Right lobe of liver (tissue), 6 donors: ENCODE results near the gene SCMH1. TPM values are rescaled to one million over a fixed set of nuclear protein-coding genes. Genes with fewer than 3 reads are reported as not detected.

Experiments used
- ATAC-seq, 4 donors: fragments of 200-7000 bp; cut with Tn5 transposase; one replicate each; pipeline ENCODE4 v1.9.1; 2020; ENCODE audit warnings: mild to moderate bottlenecking in 4 of 4, moderate library complexity in 4 of 4
- DNase-seq, 3 donors: peaks; one replicate each; pipeline ENCODE4 v3.0.0-alpha.2; 2020
- H3K27ac ChIP-seq, 3 donors: fragments of 200-600 bp; one replicate each; pipeline ENCODE4 v1.8.0; 2022
- H3K27me3 ChIP-seq, 2 donors: fragments of 200-600 bp; one replicate each; pipeline ENCODE4 v1.8.0; 2022
- H3K36me3 ChIP-seq, 4 donors: fragments of 200-600 bp; sonication (generic) in 1 of 4; one replicate each; pipeline versions ENCODE4 v1.5.1 to v1.8.0; 2017 to 2022; ENCODE audit warnings: control low read depth in 1 of 4
- H3K4me1 ChIP-seq, 4 donors: fragments of 200-600 bp; sonication (generic) in 1 of 4; one replicate each; pipeline versions ENCODE4 v1.5.1 to v1.8.0; 2017 to 2022; ENCODE audit warnings: control low read depth in 1 of 4
- H3K4me3 ChIP-seq, 3 donors: fragments of 200-600 bp; one replicate each; pipeline ENCODE4 v1.8.0; 2022
- H3K9me3 ChIP-seq, 4 donors: fragments of 200-600 bp; sonication (generic) in 1 of 4; one replicate each; pipeline versions ENCODE4 v1.5.1 to v1.8.0; 2017 to 2022; ENCODE audit warnings: control low read depth in 1 of 4
- CTCF ChIP-seq, 4 donors: fragments of 200-600 bp in 3 of 4; fragments of 450-650 bp in 1 of 4; IDR thresholded peaks; one replicate each; pipeline versions ENCODE4 v1.5.1 to v1.8.0; 2016 to 2022; ENCODE audit warnings: antibody characterized with exemption in 4 of 4, mild to moderate bottlenecking in 2 of 4
- POLR2A ChIP-seq: fragments of 450-650 bp; IDR thresholded peaks from one replicate; pipeline ENCODE4 v1.6.1; 2017; ENCODE audit warnings: antibody characterized with exemption, mild to moderate bottlenecking
- WGBS: methylation state at CpG from one replicate; pipeline ENCODE4 v1.1.6; 2018; ENCODE audit warnings: low coverage, low lambda C conversion rate; ENCODE audit not compliant: insufficient coverage; ENCODE audit errors: missing lambda C conversion rate; 5-methylcytosine and 5-hydroxymethylcytosine counted together
- intact Hi-C, 2 donors: fragments of 100-400 bp; cut with DNase I; formaldehyde crosslinking; loops; one replicate each; pipeline versions ENCODE4 v1.11.2 to v1.14.1; 2022
- total RNA-seq, 6 experiments: library from RNA; depleted of rRNA in 2 of 6; stranded (reverse); fragments of >200 nt in 2 of 6; fragmentation: NEBNext Ultra II Directional in 3 of 6; extraction: Animal tissue kit (Norgen Biotek cat#: 25700) in 3 of 6; gene quantifications; one replicate each; pipeline versions ENCODE4 v1.1.0 to v1.2.4, GENCODE V29; 2016 to 2023
- donor health status: DM: no; HTN: yes; CAD: no.
- donor health status: DM: no; HTN: no; CAD: no.
- donor health status: DM: no; HTN: no; CAD: no.
- donor health status: DM: no; HTN: yes; CAD: no.
- donor health status: DM: no; HTN: yes; CAD: no.

SCMH1 gene
- total RNA-seq, 6 experiments from 2014 or later: 6.6 to 16.9 (median 13.1) TPM

- WGBS: 76% methylated on average over 4 of the region's 4 CpGs
- no peak for DNase-seq
- intact Hi-C loops: no loop called here
- no peak overlapping the region for H3K27ac ChIP-seq
- H3K4me1 ChIP-seq: peaks cover 0 to 55% (median 11%) of the 10 kb centered on the region in 4 donors
- peaks cover 0 to 6% (median 0%) of the 10 kb centered on the region in 4 donors for H3K36me3 ChIP-seq
- no peaks in the 10 kb centered on the region for H3K27me3 ChIP-seq
- TF ChIP-seq CTCF (IDR thresholded peaks at IDR 0.05) (no peak), POLR2A (no peak)
- no peak overlapping the region for H3K4me3 ChIP-seq
- H3K9me3 ChIP-seq: no peaks in the 10 kb centered on the region
- ATAC-seq: no peak
These were observed 257.6 kb downstream of the SCMH1 start for GRCh38 chr1:40984531-40984930.

- DNase-seq: no peak
- peaks cover 0 to 6% (median 0%) of the 10 kb centered on the region in 4 donors for H3K36me3 ChIP-seq
- H3K4me1 ChIP-seq: peaks cover 0 to 58% (median 11%) of the 10 kb centered on the region in 4 donors
- H3K27ac ChIP-seq: no peak overlapping the region
- intact Hi-C loops: no loop called here
- no peak for ATAC-seq
- no peaks in the 10 kb centered on the region for H3K9me3 ChIP-seq
- WGBS: 89% methylated on average over 2 of the region's 2 CpGs
- TF ChIP-seq POLR2A (no peak), CTCF (IDR thresholded peaks at IDR 0.05) (no peak)
- no peak overlapping the region for H3K4me3 ChIP-seq
- H3K27me3 ChIP-seq: no peaks in the 10 kb centered on the region
These were observed 258.0 kb downstream of the SCMH1 start for GRCh38 chr1:40984066-40984465.

- Histone ChIP-seq H3K36me3 (peaks cover 0 to 6% (median 0%) of the 10 kb centered on the region in 4 donors), H3K27me3 (no peaks in the 10 kb centered on the region), H3K27ac (no peak overlapping the region), H3K4me3 (no peak overlapping the region), H3K9me3 (no peaks in the 10 kb centered on the region), H3K4me1 (peaks cover 0 to 59% (median 11%) of the 10 kb centered on the region in 4 donors)
- 89% methylated on average over 1 of the region's 1 CpG for WGBS
- ATAC-seq (no peak), DNase-seq (no peak)
- intact Hi-C loops: no loop called here
- TF ChIP-seq CTCF (IDR thresholded peaks at IDR 0.05) (no peak), POLR2A (no peak)
These were observed 258.8 kb downstream of the SCMH1 start for GRCh38 chr1:40983286-40983685.

- Histone ChIP-seq H3K27me3 (no peaks in the 10 kb centered on the region), H3K36me3 (peaks cover 0 to 6% (median 0%) of the 10 kb centered on the region in 4 donors), H3K27ac (no peak overlapping the region), H3K9me3 (no peaks in the 10 kb centered on the region), H3K4me1 (peaks cover 0 to 56% (median 11%) of the 10 kb centered on the region in 4 donors), H3K4me3 (no peak overlapping the region)
- intact Hi-C loops: no loop called here
- WGBS: 67% methylated on average over 1 of the region's 1 CpG
- no peak for DNase-seq
- TF ChIP-seq CTCF (IDR thresholded peaks at IDR 0.05): no peak
- TF ChIP-seq POLR2A: no peak
- ATAC-seq: no peak
These were observed 259.4 kb downstream of the SCMH1 start for GRCh38 chr1:40982721-40983120.
